HL-60/S4 (cell line): ENCODE measurements around the gene DCST2.

Experiments
- in situ Hi-C: fragments of 300-500 bp; cut with MboI; formaldehyde crosslinking; loops from 2 replicates; pipeline ENCODE4 v1.14.3; 2022; ENCODE audit warnings: low sequenced_read_pairs

The DCST2 gene

DNA sequence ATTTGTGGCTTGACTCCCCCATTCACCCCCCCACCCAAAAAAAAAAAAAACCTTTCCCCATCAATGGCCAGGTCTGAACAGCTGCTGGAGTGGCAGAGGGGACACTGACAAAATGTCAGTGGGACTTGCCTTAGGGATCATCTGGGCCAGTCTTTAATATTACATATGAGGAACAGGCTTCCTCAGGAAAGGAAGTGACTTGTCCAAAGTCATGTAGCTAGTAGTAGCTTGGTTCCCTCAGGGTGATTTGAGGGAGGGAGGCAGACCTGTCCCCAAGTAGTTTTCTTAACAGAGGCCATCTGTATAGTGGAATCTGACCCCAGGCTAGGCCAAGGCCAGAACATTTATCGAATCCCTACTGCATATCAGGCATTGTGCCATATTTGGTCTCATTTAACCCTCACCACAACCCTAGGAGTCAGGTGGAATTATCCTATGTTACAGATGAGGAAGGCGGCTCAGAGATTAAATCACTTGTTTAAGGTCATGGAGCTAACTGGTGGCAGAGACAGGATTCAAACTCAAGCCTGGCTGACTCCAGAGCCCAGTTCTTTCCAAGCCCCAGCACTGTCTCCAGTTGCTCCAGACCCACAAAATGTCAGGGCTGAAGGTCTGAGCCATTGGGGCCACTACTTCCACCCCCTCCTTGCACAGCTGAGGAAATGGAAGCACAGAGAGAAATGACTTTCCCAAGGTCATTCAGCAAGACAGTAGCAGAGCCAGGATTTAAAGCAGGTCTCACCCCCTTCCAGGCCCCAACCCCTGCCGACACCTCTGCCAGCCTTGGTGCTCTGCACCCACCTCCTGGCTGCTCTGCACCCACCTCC is 20.6 kb downstream of the DCST2 start:
- in situ Hi-C loops: no loop called here

DNA sequence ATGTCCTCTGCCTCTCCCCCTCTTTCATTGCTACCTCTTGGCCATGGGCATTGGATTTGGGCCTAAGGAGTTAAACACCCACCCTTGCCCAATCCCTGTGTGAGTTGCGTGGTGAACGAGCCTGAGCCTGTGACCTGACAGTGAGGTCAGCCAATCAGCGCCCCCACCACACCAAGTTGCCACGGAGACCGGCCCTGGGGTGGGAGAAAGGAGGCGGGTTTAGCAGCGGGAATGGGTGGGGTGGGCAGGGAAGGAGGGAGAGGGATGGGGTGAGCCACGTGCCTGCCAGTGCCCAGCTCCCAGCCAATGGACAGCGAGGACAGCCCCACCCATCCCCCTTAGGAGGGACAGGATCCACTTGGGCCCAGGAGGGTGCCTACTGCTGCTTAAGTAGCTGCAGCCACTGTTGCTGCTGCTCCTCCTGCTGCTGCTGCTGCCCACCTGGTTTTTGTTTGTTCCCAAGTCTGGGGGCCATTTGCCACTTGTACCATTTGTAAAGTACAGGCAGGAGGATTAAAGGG is 21.5 kb downstream of the DCST2 start:
- in situ Hi-C loops: no loop called here

DNA sequence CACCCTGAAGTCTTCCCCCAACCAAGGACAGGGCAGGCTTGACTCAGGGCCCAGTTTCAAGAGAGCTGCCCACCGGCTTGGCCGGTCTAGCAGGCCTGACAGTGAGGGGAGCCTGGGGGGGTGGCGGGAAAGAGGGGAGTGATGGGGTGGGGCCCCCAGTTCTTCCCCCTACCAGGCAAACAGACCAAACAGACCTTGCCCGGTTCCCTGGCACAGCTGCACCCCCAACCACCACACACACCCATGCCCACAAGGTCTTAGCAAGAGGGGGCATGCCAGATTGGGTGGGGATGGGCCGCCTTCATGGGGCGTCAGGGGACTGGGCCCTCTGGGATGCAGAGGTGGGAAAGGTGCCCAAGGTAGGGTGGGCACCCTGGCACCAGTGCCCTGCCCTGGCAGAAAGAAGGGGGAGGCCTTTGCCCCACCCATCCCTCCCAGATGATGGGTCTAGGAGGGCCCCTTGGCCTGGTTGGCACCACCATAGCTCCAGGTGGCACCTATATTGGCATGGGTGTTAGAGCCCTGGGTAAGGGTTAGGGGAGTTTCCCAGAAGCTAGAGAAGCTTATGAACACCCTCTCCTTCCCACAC is 22.1 kb downstream of the DCST2 start:
- in situ Hi-C loops: no loop called here

DNA sequence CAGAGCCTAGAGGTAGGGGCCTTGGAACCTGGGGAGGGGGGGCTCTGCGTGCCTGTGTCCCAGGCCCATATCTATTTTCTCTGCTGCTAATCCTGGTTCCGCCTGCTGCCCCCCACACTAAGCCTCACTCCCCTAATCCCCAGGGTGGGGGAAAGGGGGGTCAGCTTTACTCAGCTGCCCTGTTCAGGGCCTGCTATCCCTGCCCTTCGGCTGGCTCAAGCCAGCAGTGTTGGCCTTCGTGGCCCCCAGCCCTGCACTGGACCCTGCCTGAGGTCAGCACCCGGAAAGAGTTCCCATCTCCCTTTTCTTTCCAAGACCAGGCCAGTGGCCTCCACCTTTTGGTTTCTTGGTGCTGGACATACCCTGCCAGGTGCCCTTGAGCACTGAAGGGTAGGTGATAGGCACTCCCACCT is 22.6 kb downstream of the DCST2 start:
- in situ Hi-C loops: no loop called here

DNA sequence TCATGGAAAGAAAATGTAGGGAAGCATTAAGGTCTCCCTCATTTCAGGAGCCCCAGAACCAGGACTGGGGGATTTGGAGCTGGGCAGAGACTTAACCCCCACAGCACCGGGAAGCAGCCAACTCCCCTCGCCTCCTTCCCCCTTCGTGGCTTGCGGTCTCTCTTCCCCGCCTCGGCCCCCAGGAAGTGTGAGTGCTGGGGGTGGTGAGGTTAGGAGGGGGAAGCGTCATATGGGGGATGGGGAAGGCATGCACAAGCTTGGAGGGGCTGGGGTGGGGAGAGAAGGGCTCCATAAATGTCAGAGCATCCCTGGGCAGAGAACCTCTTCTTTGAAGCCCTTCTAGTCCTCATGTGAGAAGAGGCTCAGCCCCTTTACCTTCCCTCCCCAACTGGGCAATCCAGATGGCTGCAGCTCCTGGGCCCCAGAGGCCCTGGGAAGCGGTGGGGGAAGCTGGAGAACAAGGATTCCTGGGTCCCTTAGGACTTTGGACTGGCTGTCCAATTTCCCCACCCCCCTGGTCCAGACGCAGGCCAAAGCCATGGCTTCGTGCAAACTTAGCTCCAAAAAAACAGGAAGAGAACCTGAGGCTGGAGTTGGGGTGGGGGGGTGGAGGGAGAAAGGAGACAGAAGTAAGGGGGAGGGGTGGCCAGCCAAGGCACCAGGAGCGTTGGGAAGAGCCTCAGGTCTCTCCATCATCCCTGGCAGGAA is 23.2 kb downstream of the DCST2 start:
- in situ Hi-C loops: no loop called here

DNA sequence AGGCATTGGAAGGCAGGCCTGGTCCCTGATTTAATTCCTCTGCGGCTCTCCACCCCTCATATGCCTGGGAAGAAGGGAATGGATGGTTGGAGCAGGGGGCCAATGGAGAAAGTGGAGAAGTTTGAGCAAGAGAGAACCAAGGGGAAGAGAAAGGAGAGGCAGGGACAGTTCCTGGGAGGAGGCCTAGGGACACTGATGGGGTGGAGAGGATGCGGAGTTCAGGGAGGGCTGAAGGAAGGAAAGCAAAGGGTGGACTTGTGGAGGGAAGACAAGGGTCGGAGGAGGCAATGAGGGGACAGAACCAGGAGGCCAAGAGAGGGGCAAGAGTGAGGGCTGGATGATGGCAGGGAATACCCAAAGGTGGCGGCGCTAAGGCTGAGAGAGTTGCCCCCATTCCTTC is 23.8 kb downstream of the DCST2 start:
- in situ Hi-C loops: no loop called here

DNA sequence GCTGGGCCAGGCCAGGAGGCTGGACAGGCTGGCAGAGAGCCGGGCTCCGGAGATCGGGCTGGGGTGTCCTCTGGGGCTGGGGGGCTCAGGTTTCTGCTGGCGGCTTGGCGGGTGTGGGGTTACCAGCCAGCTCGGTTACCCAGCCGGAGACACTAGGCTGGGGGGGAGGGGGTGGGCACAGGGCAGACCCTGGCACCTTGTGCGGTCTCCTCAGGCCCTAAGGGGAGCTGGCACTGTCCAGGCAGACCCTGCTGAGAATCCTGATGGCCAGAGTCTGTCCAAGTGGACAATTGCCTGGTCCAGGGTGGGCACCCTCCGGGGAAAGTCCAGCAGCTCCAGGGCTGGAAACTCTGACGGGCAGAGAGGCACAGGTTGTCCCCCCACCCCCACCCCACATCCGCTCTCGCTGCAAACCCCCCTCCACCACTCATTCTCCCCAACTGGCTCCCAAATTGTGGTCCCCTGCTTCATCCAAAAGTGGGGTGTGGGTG is 24.3 kb downstream of the DCST2 start:
- in situ Hi-C loops: no loop called here

DNA sequence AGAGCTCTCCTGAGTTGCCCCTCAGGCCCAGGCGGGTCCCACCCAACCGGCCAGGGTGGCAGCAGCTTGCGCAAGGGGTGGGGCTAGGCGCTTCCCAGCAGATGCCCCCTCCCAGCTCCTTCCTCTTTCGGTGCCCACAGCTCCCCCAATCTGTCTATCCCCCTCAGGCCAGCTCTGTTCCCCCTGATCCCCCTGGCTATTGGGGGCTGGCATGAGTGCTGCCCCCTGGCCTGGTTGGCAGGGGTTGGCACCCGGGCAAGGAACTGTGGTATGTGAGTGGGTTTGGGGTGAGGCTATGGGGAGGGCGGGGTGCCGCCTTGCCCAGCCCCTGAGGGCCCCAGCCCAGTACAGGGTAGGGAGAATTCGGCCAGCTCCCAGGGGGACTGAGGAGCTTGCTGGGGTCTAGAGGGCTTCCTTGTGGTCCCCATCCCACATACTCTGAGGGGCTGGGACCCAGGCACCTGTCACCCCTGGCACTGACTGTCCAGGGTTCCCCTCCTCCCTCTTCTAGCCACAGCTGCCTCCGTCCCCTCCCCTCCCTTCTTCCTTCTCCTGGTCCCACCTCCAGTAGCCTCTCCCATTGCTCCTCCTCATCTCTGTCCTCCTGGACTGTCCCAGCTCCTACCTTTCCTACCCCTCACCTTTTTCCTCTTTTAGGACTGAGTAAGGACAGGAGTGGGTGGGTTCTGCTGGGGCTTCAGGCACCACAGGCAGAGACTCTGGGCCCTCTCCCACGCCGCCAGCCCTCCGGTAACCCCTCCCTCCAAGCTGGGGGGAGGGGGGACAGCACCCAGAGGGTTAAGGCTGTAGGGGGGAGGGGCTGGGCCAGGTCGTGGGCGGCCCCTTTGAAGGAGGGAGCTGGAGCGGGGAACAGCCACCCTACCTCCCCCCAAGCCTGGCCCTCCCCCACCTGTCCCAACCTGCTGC is 25.3 kb downstream of the DCST2 start:
- in situ Hi-C loops: no loop called here

DNA sequence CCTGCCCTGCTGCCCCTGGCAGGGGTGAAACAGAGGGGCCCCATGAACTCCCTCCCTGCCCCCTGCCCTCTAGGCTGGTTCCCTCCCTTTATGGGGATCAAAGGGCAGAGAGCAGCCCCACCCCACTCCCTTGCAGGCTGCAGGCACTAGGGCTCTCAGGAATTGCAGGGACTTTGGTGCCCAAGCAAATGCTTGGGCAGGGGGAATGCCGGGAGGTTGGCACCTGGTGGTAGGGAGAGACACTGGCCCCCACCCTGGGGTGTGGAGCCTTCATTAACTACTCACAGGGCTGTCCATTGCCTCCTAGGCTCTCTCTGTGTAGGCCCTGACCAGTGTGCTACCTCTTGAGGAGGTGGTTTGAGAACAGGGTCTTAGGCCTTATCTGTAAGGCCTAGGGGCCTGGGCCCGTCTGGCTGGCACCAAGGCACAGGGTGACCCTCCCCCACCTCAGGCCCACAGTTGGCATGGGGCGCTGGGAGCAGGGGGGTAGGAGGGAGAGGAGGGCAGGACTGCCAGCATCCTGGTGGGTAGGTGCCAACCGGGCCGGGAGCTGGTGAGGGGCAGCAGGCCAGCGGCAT is 26.2 kb downstream of the DCST2 start:
- in situ Hi-C loops: no loop called here

DNA sequence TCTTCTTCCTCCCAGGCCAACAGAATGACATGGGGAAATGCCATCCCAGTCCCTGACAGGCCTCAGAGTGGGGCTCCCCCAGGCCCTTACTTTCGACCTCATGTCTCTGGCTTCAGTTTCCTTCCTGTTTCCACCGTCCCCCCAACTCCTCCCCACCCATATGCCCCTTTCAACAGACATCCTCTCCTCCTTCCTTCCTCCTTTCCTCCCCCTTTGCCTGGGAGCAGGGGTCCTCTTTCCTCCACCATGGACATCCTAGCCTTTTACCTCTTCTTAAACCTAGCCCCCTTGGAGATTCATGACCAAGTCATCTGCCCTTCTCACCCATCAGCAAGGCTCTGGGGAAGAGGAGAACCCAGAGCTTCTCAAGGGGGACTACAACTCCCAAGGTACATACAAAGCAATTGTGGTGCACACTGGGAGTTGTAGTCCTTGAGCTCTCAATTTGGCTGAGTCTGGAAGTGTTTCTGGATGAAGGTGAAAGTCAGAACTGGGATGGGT is 26.9 kb downstream of the DCST2 start:
- in situ Hi-C loops: no loop called here

DNA sequence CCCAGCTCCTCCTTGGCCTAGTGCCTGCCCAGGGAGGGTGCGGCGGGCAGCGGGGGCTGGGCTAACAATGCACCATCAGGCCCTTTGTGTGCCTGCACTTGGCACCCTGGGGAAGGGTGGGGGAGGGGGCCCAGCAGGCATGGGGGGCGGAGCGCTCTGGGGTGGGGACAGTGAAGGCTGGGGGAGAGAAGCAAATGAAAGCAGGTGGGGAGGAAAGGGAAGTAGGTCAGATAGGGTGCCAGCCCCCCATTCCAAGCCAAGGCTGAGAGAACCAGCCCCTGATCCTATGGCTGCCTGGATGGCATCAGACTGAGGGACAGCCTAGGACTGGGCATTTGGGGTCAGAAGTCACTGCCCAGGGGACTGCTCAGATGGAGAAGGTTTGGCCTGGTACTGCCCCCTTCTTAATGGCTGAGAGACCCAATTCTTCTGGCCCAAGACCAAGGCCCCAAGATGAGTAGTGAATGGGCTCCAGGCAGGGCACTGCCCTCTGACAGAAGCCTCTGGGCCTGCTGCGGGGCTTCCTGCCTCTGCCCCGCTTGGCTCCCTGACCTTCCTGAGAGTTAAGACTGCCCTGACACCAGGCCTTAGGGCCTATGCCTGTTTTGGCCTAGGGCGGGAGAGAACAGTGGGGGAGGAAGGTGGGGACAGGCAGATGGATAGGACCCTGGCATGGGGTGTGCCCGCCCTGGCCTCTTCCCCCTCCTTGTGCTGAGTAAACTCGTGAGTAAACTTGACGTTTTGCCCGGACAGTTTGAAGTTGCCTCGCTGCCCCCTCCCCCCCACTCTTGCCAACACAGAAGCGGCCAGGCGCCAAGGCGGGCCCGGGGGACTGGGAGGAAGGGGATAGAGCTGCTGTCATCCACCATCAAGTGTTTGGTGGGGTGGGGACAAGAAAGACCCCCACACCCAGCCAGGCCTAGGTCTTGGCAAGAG is 28.2 kb downstream of the DCST2 start:
- in situ Hi-C loops: no loop called here

DNA sequence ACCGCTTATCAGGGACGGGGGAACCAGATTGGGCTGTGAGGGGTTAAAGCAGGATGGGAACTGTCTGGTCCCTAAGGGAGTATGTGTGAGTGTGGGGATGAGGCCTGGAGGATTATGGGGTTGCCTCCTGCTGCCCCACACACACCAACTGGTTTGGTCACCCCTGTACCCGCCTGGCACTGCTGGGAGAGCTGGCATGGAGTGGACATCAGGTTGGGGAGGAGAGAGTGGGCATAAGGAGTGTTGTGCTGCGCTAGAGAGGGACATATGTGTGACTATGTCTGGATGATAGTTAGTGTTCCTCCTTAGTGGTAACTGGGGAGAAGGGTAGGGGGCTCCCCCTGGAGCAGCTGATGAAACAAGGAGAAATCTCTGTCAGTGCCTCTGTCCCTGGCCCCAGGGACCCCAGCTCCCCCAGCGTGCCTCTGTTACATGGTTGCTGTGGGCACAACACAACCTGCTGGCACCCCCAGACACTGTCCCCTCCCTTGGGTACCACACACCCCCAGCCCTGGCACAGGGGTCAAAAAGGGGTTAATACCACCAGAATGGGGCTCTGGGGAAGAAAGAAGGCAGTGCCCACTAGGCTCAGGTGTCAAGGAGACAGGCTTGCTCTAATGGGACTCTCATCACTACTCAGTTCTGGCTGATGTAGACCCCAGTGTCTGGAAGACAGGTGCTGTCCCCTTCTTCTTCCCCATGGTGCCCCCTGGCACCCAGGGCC is 29.1 kb downstream of the DCST2 start:
- in situ Hi-C loops: no loop called here

DNA sequence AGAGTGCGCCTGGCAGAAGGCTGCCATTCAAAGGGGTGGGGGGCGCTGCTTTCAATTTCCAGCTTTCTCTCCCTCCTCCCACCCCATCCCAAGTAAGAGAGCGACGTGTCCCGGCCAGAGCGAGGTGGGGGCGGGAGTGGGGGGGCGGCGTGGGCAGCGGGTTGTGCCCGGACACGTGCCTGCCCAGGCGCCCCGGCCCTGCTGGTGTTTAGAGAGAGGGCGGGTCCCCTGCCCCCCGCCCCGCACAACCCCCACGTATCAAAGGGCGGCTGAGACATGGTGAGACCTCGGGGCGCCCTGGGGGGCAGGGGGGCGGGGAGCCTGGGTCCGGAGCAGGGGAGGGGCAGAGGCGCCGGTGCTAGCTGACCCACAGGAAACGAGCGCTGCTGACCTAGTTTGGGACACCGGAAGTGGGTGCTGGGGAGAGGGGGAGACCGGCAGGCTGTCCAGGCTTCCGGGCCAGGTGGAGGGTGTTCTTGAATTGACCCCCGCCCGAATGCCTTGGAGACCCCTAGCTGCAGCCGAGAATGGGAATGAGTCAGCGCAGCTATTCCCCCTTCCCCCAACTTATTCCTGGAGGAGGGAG is 29.7 kb downstream of the DCST2 start:
- in situ Hi-C loops: no loop called here

DNA sequence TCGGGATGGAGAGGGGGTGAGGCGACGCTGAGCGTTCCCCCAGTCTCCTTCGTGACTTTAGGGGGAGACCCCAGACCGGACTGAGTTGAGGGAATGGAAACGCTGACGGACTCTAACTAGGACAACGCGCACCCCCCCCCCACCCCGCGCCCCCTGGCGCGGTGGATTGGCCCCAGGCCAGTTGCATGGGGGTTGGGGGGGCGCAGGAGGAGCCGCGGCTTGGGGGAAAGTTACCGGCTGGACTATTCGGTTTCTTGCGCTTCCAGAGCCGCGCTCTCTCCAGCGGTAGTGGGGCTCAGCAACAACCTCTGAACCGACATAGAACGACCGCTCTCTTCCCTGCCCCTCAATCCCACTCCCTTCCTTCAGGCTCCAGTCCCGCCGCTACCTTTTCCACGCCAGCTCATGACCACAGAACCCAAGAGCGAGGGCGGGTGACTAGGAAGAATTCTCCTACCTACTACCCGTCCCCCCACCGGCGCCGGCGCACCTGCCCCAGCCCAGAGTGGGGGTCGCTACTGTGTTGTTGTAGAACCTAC is 30.3 kb downstream of the DCST2 start:
- in situ Hi-C loops: no loop called here

DNA sequence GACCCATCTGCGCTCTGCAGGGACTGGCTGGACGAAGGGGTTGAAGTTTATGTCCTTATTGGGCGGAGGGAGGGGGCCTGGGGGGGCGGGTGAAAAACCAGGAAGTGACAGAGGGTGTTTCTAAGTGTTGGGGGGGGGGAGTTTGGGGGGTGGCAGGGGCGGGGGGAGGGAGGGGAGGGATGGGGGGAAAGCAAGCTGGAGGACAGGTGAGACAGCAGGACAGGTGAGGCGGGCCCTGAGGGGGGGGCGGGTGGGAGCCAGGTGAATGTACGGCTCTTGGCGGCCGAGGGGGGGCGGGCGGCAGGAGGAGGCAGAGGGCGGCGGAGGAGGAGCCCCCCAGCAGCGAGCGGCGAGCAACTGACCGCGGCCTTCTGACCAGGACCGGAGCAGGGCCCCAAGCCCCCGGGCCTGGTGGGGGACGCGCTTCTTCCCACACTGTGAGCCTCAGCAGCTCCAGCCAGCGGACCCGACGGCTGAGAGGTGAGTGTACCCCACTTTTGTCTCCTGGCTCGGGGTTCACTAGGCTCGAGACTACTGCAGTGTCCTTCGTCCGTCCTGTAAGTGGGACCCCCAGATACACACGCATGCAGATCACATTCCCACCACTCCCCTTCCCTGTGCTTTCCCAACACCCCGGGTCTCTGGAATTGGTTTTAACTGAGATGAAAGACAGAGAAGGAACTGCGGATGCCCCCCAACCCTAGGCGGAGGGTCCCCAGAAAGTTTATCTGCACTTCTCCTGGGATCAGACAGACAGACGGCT is 30.9 kb downstream of the DCST2 start, which contains the start of gene ZBTB7B:
TSS of gene ZBTB7B (plus strand) at position 339 of the 763 bp plus-strand sequence. CDS start 11,859 bp downstream, outside the sequence.
- in situ Hi-C loops: no loop called here

DNA sequence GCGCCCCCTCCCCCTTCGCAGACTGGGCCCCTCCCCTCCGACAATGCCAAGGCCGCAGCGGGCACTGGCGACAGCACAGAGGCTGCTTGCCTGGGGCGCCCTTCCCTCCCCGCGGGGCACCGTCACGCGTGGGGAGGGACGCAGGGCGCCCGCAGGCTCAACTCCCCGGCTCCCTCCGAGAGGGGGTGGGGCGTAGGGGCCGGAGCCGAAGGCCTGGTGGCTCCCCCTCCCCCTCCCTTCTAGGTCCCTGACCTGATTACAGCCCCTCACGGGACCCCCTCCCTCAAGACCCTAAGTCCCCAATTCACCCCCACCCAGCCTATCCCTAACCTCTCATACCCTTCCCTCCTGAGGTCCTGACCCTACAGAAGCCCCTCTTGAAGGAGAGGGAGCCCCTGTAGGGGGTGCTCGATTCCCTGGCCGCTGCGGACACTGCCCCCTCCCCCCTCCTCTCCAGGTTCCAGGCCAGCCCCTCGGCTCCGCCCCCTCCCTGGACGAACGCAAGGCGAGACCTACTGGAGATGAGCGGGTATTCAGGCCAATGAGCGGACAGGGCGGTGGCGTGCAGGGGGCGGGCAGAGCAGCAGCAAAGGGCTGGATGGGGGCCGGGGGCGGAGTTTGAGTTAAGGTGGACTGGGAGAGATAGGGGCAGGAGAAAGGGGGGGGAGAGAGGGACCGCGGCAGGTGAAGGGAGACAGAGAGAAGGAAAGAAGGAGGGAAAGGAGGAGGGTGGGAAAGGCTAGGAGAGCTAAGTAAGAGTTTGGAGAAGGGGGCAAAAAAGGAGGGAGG is 31.7 kb downstream of the DCST2 start:
- in situ Hi-C loops: no loop called here
